Fibroblast of lung (primary cell): ENCODE measurements around the gene ARL16. TPM values are rescaled to one million over a fixed set of nuclear protein-coding genes. Genes with fewer than 3 reads are reported as not detected.

Experiments used
- DNase-seq, 2 donors: peaks; one replicate each; pipeline versions ENCODE4 v3.0.0 to v3.0.0-alpha.2; 2010; ENCODE audit warnings: low read depth in 2 of 2
- H2AFZ ChIP-seq: 2 replicates; pipeline ENCODE4 v1.5.1; 2012; ENCODE audit warnings: low read length, control low read depth, inconsistent platforms
- H3K27ac ChIP-seq: 2 replicates; pipeline ENCODE4 v1.5.1; 2011; ENCODE audit warnings: low read length, control low read depth; ENCODE audit not compliant: insufficient read depth
- H3K27me3 ChIP-seq: 2 replicates; pipeline ENCODE4 v1.5.1; 2011; ENCODE audit warnings: mild to moderate bottlenecking, low read length; ENCODE audit not compliant: control insufficient read depth, insufficient read depth
- H3K36me3 ChIP-seq: 2 replicates; pipeline ENCODE4 v1.5.1; 2011; ENCODE audit warnings: low read length; ENCODE audit not compliant: control insufficient read depth, insufficient read depth
- H3K4me1 ChIP-seq: 2 replicates; pipeline ENCODE4 v1.5.1; 2011; ENCODE audit warnings: low read length; ENCODE audit not compliant: control insufficient read depth, insufficient read depth; ENCODE audit errors: extremely low read depth
- H3K4me2 ChIP-seq: 2 replicates; pipeline ENCODE4 v1.5.1; 2011; ENCODE audit warnings: low read length, control low read depth; ENCODE audit not compliant: insufficient read depth; ENCODE audit errors: extremely low read depth
- H3K4me3 ChIP-seq, 4 experiments: fragments of 200-600 bp in 1 of 4; sonication (generic) in 1 of 4; replicated peaks in 1 of 4; 2 replicates each; pipeline ENCODE4 v1.5.1; 2011 to 2016; ENCODE audit warnings: low read length in 4 of 4, low read depth in 3 of 4, mild to moderate bottlenecking in 3 of 4, control low read depth in 2 of 4, inconsistent platforms in 1 of 4, mixed read lengths in 1 of 4; ENCODE audit not compliant: insufficient read depth in 1 of 4; ENCODE audit errors: control extremely low read depth in 1 of 4
- H3K79me2 ChIP-seq: 2 replicates; pipeline ENCODE4 v1.5.1; 2012; ENCODE audit warnings: mild to moderate bottlenecking, low read length, inconsistent platforms; ENCODE audit not compliant: control insufficient read depth, insufficient read depth
- H3K9ac ChIP-seq: 2 replicates; pipeline ENCODE4 v1.5.1; 2011; ENCODE audit warnings: mild to moderate bottlenecking, low read length, control low read depth; ENCODE audit not compliant: insufficient read depth
- H3K9me3 ChIP-seq: 2 replicates; pipeline ENCODE4 v1.5.1; 2012; ENCODE audit warnings: low read depth, low read length; ENCODE audit not compliant: control insufficient read depth, insufficient read depth
- H4K20me1 ChIP-seq: 2 replicates; pipeline ENCODE4 v1.5.1; 2011; ENCODE audit warnings: low read length; ENCODE audit not compliant: control insufficient read depth, insufficient read depth; ENCODE audit errors: extremely low read depth
- CTCF ChIP-seq, 2 donors: IDR thresholded peaks in 1 of 2; conservative IDR thresholded peaks in 1 of 2; 1 replicate in 1 of 2; 2 replicates in 1 of 2; pipeline ENCODE4 v1.5.1; 2011 to 2012; ENCODE audit warnings: low read length in 2 of 2, control low read depth in 1 of 2, inconsistent platforms in 1 of 2, low read depth in 1 of 2, mild to moderate bottlenecking in 1 of 2
- EZH2 ChIP-seq: IDR thresholded peaks from 2 replicates; pipeline ENCODE4 v1.5.1; 2012; ENCODE audit warnings: low read length, control low read depth, mild to moderate bottlenecking; ENCODE audit errors: missing control alignments
- polyA plus RNA-seq, 2 donors: library from polyadenylated mRNA; depleted of rRNA in 1 of 2; stranded (reverse) in 1 of 2; unstranded in 1 of 2; fragments of >200 nt; gene quantifications; 2 replicates each; pipeline ENCODE4 v1.2.1, GENCODE V29; 2011 to 2012; ENCODE audit warnings: missing spikeins in 1 of 2
- total RNA-seq: library from RNA; depleted of rRNA; stranded (reverse); fragments of >200 nt; gene quantifications from 2 replicates; pipeline ENCODE4 v1.2.1, GENCODE V29; 2014

The ARL16 gene
- total and polyA plus RNA-seq, 2 donors (not counting 1 experiment from before 2014, with no cell fraction given), result 28.1 to 35.8 TPM

DNA sequence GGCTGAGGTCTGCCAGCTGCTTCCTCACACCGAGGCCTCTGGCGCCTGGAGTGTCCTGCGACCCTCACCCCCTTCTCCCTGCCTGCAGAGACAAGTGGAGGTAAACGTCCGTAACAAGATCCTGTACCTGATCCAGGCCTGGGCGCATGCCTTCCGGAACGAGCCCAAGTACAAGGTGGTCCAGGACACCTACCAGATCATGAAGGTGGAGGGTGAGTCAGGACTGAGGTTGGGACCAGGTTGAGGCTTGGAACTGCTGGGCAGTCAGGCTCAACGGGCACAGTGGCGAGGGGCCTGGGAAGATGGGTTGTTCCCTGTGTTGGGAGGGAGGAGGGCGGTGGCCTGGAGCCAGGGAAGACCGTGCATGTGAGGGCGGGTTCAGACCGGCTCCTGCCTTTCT is 5.0 kb upstream of the ARL16 start:
- peaks cover 2% of the 10 kb centered on the region for H4K20me1 ChIP-seq
- peaks cover 57% of the 10 kb centered on the region for H3K36me3 ChIP-seq
- H3K4me3 ChIP-seq, result no peak overlapping the region

DNA sequence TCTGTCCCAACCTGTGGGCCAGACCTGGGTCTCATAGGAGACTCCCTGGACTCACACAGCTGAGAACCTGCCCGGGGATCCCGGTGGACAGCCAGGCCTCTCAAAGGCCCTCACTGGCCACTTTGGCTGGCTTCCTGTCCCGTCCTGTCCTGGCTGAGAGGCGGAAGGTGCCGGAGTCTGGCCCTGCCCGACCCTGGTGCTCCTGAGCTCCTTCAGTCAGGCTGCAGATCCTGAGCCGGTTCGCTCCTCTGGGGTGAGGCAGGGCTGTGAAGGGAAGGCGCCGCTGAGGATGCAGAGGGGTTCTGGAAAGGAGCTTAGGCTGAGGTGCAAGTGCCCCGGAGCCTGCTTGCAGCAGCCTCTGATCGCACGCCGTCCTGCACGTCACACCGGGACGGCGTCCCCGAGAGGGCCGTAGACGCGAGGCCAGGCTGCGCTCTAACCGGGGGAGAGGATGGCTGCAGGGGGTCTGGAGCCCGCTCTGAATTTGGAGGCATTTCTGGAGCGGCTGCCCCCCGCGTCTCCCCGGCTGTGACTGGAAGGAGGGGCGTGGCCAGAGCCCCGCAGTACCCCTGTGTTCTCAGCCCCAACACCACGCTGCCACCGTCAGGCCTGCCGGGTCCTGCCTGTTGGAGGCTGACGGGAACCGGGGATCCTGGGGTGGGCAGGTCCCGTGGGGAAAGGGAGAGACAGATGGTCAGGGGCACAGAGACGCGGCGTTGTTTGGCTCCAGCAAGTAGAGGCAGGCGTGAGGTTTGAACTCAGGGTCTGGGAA is 4.4 kb upstream of the ARL16 start:
- Histone ChIP-seq H2AFZ (no peak overlapping the region), H3K9ac (no peak overlapping the region), H3K36me3 (peaks cover 55% of the 10 kb centered on the region), H4K20me1 (peaks cover 2% of the 10 kb centered on the region), H3K27me3 (no peaks in the 10 kb centered on the region), H3K27ac (no peak overlapping the region), H3K4me3 (no peak overlapping the region), H3K79me2 (peaks cover 68% of the 10 kb centered on the region), H3K4me2 (no peak overlapping the region), H3K9me3 (no peaks in the 10 kb centered on the region), H3K4me1 (peaks cover 9% of the 10 kb centered on the region)
- TF ChIP-seq CTCF (conservative IDR thresholded peaks at IDR 0.05 in 1 of 2, IDR thresholded peaks at IDR 0.05 in 1 of 2; ENCODE audit: low read depth in 1 of 2, low read length in 2 of 2) (no peak), EZH2 (no peak)
- DNase-seq, result no peak

More for the DNA sequence above, 5.0 kb upstream of the ARL16 start:
- no peak for TF ChIP-seq EZH2
- peaks cover 9% of the 10 kb centered on the region for H3K4me1 ChIP-seq
- H3K27ac ChIP-seq, result no peak overlapping the region
- no peak for DNase-seq
- H3K9me3 ChIP-seq, result no peaks in the 10 kb centered on the region
- no peaks in the 10 kb centered on the region for H3K27me3 ChIP-seq
- H3K4me2 ChIP-seq, result no peak overlapping the region
- H2AFZ ChIP-seq, result no peak overlapping the region
- peaks cover 64% of the 10 kb centered on the region for H3K79me2 ChIP-seq
- H3K9ac ChIP-seq, result no peak overlapping the region

DNA sequence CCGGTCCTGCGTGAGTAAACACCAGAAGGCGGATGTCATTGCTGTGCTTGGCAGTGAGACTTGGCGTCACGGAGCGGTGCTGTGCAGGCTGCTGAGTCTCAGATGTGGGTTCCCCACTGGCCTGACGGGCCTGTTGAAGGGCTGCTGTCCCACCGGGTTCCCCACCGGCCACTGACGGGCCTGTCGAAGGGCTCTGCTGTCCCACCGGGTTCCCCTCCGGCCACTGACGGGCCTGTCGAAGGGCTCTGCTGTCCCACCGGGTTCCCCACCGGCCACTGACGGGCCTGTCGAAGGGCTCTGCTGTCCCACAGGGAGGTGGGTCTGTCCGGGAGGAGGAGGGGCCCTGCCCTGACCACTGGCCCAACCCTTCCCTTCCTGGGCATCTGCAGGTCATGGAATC is 3.0 kb upstream of the ARL16 start:
- Histone ChIP-seq H2AFZ (no peak overlapping the region), H3K36me3 (peaks cover 46% of the 10 kb centered on the region), H3K27me3 (no peaks in the 10 kb centered on the region), H3K9me3 (no peaks in the 10 kb centered on the region), H4K20me1 (peaks cover 2% of the 10 kb centered on the region), H3K4me1 (peaks cover 12% of the 10 kb centered on the region), H3K9ac (no peak overlapping the region), H3K4me3 (no peak overlapping the region), H3K27ac (no peak overlapping the region), H3K4me2 (no peak overlapping the region), H3K79me2 (peaks cover 76% of the 10 kb centered on the region)
- DNase-seq, result no peak
- TF ChIP-seq EZH2 (no peak), CTCF (conservative IDR thresholded peaks at IDR 0.05 in 1 of 2, IDR thresholded peaks at IDR 0.05 in 1 of 2; ENCODE audit: low read depth in 1 of 2, low read length in 2 of 2) (no peak)
